Jurkat, Clone E6-1 (cell line): ENCODE data around the gene REEP3.

Experiments
- DNase-seq: peaks from one replicate; pipeline ENCODE4 v3.0.0-alpha.2; 2011; ENCODE audit warnings: low read depth, low spot score
- H3K4me3 ChIP-seq: 2 replicates; pipeline ENCODE4 v1.5.1; 2011; ENCODE audit warnings: mild to moderate bottlenecking, low read length, control low read depth, moderate library complexity

The REEP3 gene

GRCh38 chr10:63578501-63578900 is 57.3 kb downstream of the REEP3 start:
- no peak overlapping the region for H3K4me3 ChIP-seq
- no peak for DNase-seq

GRCh38 chr10:63579371-63580014 is 58.3 kb downstream of the REEP3 start:
- H3K4me3 ChIP-seq, result no peak overlapping the region
- no peak for DNase-seq

GRCh38 chr10:63582690-63583089 is 61.5 kb downstream of the REEP3 start:
- DNase-seq, result no peak
- no peak overlapping the region for H3K4me3 ChIP-seq

- H3K4me3 ChIP-seq, result no peak overlapping the region
- no peak for DNase-seq
Observed at GRCh38 chr10:63583397-63583796, 62.2 kb downstream of the REEP3 start.

GRCh38 chr10:63583909-63584724 is 62.9 kb downstream of the REEP3 start:
- H3K4me3 ChIP-seq, result no peak overlapping the region
- DNase-seq, result no peak

GRCh38 chr10:63584725-63585035 is 63.5 kb downstream of the REEP3 start:
- DNase-seq, result no peak
- no peak overlapping the region for H3K4me3 ChIP-seq

GRCh38 chr10:63585041-63585440 is 63.8 kb downstream of the REEP3 start:
- no peak overlapping the region for H3K4me3 ChIP-seq
- DNase-seq, result no peak

- no peak for DNase-seq
- no peak overlapping the region for H3K4me3 ChIP-seq
Observed at GRCh38 chr10:63586043-63586442, 64.8 kb downstream of the REEP3 start.

GRCh38 chr10:63587191-63587590 is 66.0 kb downstream of the REEP3 start:
- DNase-seq, result no peak

GRCh38 chr10:63588436-63589167 is 67.4 kb downstream of the REEP3 start:
- DNase-seq, result no peak
- no peak overlapping the region for H3K4me3 ChIP-seq

More at GRCh38 chr10:63587191-63587590, 66.0 kb downstream of the REEP3 start:
- H3K4me3 ChIP-seq, result no peak overlapping the region

GRCh38 chr10:63591600-63592379 is 70.6 kb downstream of the REEP3 start:
- DNase-seq, result no peak
- H3K4me3 ChIP-seq, result no peak overlapping the region

GRCh38 chr10:63593576-63593975 is 72.4 kb downstream of the REEP3 start:
- DNase-seq, result no peak
- H3K4me3 ChIP-seq, result no peak overlapping the region

- no peak overlapping the region for H3K4me3 ChIP-seq
- no peak for DNase-seq
Observed at GRCh38 chr10:63595072-63595471, 73.9 kb downstream of the REEP3 start.

- H3K4me3 ChIP-seq, result no peak overlapping the region
- DNase-seq, result no peak
Observed at GRCh38 chr10:63596924-63597323, 75.7 kb downstream of the REEP3 start.

- no peak overlapping the region for H3K4me3 ChIP-seq
- no peak for DNase-seq
Observed at GRCh38 chr10:63600540-63600939, 79.3 kb downstream of the REEP3 start.

GRCh38 chr10:63603709-63604445 is 82.7 kb downstream of the REEP3 start:
- DNase-seq, result no peak
- no peak overlapping the region for H3K4me3 ChIP-seq

- DNase-seq, result no peak
Observed at GRCh38 chr10:63605197-63605967, 84.2 kb downstream of the REEP3 start.

GRCh38 chr10:63608511-63608910 is 87.3 kb downstream of the REEP3 start:
- DNase-seq, result no peak
- no peak overlapping the region for H3K4me3 ChIP-seq

More at GRCh38 chr10:63605197-63605967, 84.2 kb downstream of the REEP3 start:
- H3K4me3 ChIP-seq, result no peak overlapping the region
